NCI-H146 treated with DMSO at 0.1 percent for 48 hours (cell line): ENCODE data around the gene MAPT.

Experiments used
- DNase-seq: peaks from one replicate; lab custom pipeline; 2025; ENCODE audit not compliant: unreplicated experiment; lab: John Stamatoyannopoulos, UW

Gene MAPT

DNA sequence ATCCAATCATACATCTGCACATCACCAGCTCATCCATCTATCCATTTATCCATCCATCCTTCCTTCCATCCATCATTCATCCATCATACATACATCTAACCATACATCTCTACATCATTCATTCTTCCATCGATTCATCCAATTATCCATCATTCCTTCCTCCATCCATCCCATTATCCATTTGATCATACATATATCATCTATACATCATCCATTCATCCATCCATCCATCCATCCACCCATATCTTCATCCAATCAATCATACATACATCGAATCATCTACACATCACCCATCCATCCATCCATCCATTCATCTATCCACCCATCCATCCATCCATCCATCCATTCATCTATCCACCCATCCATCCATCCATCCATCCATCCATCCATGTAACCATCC, 75.4 kb downstream of the MAPT start:
- DNase-seq = no peak

DNA sequence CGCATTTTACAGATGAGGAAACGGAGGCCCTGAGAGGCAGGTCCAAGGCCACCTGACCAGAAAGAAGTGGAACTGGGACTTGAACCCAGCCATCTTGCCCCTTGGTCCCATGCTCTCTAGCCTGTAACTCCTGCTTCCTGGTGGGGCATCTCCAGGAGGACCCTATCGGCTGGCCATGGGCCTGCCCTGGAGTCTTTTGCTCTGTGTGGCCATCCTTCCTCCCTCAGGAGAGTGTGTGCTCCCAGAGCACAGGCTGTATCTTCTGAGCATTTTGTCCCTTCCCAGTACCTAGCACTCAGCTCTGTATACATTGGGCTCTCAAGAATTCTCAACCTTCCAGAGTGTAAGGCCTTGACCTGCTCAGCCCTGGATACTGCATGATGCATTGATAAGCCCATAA, 76.3 kb downstream of the MAPT start:
- no peak for DNase-seq

DNA sequence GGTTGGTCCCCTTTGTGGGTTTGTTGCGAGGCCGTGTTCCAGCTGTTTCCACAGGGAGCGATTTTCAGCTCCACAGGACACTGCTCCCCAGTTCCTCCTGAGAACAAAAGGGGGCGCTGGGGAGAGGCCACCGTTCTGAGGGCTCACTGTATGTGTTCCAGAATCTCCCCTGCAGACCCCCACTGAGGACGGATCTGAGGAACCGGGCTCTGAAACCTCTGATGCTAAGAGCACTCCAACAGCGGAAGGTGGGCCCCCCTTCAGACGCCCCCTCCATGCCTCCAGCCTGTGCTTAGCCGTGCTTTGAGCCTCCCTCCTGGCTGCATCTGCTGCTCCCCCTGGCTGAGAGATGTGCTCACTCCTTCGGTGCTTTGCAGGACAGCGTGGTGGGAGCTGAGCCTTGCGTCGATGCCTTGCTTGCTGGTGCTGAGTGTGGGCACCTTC, 77.4 kb downstream of the MAPT start:
- no peak for DNase-seq

DNA sequence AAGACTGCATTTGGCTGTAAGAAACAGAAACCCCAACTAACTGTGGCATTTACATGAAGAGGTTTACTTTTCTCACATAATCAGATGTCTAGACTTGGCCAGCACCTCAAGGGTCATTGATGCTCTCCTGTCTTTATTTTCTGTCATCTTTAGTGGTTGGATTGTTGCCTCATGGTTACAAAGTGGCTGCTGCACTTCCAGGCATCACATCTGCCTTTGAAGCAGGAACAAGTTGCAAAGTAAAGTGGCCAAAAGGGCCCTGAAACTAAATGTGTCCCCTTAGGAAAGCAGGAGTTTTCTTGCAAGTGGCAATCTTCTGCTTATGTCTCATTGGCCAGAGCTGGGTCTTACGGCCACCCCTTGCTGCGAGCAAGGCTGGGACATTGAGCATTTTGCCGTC, 78.2 kb downstream of the MAPT start:
- no peak for DNase-seq

DNA sequence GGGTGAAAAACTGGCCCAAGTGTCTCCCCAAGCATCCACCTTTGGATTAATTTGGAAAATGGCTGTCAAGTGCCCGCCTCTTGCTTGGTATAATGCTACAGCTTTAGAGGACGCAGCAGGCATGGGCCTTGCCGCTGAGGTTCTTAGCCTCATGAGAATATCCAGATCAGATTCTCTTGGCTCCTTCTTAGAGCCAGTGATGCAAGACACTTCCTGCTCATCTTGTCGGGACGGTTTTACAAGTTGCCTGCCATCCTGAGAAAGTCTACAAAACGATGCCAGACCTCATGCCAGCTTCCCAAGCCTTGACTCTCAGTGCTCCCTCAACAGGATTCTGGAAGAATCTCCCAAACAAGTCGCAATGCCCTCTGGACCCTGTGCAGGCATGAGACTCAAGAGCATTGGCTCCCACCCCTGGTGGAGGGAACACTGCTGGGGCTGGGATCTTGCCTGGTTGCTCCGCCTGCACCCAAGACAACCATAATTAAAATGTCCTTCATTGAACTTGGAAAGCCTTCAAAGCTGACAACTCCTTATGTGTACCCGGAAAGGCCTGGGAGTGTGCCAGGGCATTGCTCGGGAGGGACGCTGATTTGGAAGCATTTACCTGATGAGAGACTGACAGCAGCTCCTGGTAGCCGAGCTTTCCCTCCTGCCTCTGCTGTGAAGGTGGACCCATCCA, 78.9 kb downstream of the MAPT start:
- DNase-seq = no peak

DNA sequence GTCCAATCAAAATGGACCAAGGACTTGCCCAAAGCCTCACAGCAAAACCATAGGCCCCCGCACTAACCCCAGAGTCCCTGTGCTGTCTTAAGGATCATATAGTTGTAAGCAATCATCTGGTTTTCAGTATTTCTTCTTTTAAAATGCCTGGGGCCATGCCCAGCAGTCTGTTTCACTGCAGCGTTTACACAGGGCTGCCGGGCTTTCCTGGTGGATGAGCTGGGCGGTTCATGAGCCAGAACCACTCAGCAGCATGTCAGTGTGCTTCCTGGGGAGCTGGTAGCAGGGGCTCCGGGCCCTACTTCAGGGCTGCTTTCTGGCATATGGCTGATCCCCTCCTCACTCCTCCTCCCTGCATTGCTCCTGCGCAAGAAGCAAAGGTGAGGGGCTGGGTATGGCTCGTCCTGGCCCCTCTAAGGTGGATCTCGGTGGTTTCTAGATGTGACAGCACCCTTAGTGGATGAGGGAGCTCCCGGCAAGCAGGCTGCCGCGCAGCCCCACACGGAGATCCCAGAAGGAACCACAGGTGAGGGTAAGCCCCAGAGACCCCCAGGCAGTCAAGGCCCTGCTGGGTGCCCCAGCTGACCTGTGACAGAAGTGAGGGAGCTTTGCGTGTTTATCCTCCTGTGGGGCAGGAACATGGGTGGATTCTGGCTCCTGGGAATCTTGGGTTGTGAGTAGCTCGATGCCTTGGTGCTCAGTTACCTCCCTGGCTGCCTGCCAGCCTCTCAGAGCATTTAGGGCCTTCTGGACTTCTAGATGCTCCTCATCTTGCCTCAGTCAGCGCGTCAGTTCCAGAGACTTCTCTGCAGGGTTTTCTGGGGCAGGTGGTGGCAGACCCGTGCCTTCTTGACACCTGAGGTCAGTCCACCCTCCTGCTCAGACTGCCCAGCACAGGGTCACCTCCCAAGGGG, 79.8 kb downstream of the MAPT start:
- no peak for DNase-seq

DNA sequence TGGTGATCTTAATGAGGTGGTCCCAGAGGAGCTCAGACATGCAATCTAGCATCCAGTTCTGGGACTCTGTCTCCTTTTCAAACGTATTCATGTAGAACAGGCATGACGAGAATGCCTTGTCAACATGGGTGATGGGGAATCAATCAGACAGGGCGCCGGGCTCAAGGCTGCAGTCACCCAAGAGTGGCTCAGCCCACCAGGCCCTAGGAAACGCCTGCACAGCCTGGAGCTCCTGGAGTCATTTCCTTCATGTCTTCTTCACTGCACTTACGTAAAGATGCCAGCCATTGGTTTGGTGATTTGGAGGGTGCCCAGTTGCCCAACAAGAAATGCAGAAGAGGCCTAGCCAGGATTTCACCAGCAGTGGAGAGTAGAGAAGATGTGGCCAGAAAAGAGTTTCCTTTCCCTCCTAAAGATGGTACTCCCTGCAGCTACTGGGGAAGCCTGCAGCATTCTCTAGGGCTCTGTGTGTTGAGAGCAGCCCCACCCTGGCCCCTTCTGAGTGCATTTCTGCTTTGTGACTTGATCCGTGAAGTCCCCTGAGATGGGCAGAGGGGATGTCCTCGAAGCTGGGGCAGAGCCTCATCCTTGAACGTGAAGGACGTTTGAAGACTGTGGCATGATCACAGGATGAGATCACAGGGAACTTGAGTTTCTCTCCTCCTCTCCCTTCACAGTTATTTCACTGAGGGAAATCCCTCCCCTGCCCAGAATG, 80.7 kb downstream of the MAPT start:
- DNase-seq = no peak

DNA sequence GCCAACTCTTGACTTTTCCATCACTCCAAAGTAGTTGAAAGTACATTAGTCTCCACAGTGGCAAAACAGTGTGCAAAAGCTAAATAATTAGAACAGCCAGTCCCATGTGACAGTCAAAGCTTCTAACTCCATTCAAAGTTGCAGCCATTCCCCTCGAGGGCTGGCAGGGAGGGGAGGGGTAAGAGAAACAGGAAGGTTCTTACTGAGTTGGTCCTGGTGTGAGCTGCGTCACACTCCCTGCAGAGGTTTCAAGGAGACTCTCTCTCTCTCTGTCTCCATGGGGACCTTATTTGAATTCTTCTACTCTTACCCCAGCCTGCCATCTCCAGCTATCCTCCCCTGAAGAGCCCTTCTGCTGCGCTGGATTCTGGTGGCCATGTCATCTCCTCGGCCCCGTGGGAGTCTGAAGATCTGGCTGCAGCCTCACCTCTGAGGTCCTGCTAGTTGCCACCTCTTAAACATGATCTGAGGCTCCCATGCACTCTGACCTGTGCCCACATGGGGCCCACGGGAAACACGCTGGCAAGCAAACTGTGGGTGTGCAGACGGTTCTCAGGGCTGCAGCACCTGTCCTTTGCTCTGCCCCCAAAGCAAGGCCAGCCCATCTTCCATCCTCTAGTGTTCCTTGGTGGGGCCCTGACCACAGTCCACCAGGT, 81.4 kb downstream of the MAPT start:
- DNase-seq = no peak

DNA sequence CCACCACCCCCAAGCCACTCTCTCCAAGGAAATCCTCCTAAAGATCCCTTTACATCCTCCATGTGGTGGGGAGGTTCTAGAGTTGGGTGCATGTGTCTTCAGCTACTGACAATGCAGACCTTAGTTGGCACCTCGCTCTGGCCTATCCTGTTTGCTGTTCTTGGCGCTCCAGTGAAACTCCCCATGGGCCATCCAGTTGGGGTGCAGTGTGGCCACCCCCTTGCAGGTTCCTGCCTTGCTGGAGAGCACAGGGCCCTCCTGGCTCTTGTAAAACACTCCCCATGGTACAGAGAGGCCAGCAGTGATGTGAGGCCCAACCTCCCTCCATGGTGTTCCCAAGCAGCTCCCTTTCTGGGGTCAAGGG, 82.0 kb downstream of the MAPT start:
- no peak for DNase-seq

DNA sequence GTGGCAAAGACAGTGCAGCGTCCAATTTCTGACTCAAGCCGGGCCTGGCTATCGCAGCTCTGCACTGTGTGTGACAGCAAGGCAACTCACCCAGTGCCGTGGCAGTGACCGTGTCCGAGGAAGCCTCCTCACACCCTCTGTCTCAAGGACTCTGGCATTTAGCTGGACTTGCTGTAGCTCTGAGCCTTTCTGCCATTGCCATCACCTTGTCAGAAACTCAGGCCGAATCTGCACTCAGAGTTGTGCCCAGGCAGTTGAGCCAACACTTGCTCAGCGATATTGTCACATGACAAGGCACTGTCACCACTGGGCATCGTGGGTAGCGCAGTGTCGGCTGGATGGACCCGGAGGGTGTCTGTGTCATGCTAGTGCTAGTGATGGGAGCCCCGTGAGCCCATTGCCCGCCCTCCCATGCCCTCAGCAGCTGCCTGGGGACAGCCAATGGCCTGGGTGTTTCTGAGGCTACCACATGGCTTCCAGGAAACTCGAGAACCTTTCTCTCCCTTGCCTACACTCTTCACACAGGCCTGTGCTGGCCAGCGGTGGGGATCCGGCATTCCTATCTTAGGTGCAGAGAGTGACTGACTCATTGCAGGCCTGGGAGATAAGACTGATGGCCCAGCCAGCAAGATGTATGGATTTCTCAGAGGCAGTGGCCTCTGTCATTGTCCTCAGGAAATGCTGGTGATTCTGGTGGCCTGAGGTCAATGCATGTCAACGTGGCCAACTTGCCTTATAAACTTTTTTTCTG, 82.6 kb downstream of the MAPT start:
- no peak for DNase-seq

DNA sequence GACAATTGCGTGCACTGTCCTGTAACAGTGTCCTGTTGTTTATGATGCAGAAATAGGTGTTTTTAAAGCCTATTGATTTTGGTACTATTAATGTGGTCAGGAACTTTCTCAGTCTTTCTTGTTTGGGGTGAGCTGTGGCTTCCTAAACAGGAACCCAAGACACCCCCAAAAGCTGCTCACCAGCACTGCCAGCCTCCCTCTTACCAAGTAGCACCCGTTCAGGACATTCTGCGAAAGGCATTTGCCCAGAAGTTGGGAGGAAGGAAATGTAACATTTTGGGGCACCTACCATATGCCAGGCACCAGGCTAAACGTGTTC, 83.1 kb downstream of the MAPT start:
- no peak for DNase-seq

DNA sequence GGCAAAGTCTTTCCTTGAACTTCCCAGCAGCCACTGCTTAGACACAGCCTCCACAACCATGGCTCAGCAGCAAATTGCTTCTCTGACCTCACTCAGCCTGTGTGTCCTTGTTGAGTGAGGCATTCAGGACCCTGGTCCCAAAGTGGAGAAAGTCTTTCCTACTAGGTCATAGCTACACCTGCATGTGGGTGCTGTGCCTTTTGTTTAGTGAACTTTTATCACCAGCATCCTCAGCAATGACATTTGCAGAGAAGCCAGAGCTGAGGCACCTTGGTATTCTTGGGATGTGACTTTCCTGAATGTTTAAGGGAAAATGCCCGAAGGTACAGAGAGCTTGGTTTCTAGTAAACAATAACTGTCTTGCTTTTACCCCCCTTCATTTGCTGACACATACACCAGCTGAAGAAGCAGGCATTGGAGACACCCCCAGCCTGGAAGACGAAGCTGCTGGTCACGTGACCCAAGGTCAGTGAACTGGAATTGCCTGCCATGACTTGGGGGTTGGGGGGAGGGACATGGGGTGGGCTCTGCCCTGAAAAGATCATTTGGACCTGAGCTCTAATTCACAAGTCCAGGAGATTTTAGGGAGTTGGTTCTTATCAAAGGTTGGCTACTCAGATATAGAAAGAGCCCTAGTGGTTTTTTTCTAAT, 83.7 kb downstream of the MAPT start:
- no peak for DNase-seq

DNA sequence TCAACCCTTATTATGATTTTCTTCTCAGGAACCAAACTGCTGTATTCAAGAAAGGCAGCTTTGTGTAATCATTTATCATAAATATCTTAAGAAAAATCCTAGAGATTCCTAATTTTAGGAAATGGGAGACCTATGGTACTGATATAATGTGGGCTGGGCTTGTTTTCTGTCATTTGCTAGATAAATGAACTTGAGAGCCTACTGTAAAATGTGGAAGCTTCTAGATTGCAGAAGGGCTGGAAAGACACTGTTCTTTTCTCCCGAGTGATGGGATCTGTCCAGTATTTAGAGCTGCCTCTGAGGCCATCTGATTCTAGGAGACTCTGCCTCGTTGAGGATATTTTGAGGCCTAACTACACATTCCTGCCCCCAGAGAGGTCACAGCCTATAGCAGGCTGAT, 84.8 kb downstream of the MAPT start:
- DNase-seq = no peak

DNA sequence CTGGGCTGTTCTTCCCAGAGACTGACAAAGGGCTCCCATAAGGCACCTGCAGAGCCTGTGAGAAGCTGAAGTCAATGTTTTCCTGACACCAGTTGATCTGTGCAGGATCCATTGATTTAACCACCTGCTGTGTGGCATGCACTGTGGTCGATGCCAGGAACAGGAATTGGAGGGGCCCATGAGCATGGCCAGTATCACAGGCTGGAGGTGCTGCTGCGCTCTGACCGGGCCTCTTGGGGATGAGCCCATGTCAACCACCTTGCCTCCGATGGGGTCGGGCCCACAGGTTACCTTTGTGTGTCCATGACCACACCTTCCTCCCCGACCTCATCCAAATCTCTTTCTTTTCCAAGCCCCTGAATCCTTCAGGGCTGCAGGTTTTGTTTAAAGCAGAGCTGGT, 86.5 kb downstream of the MAPT start:
- DNase-seq = no peak

DNA sequence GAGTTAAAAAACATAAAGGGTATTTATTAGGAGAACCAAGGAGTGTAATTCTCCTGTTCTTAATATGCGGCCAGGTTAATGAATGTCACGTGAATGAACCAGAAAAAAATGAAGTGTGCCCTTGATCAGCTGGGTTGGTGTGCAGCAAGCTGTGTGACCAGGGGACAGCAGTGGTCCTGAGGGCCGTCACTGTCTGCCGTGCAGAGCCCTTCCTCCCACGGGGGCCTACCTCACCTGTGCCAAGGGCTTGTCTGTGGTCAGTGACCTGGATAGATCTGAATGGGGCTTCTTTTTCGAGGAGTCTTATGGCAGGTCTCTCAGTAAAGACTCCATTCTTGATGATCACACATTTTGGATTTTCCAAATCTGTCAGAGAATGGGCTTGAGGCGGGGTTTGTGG, 87.0 kb downstream of the MAPT start:
- no peak for DNase-seq

DNA sequence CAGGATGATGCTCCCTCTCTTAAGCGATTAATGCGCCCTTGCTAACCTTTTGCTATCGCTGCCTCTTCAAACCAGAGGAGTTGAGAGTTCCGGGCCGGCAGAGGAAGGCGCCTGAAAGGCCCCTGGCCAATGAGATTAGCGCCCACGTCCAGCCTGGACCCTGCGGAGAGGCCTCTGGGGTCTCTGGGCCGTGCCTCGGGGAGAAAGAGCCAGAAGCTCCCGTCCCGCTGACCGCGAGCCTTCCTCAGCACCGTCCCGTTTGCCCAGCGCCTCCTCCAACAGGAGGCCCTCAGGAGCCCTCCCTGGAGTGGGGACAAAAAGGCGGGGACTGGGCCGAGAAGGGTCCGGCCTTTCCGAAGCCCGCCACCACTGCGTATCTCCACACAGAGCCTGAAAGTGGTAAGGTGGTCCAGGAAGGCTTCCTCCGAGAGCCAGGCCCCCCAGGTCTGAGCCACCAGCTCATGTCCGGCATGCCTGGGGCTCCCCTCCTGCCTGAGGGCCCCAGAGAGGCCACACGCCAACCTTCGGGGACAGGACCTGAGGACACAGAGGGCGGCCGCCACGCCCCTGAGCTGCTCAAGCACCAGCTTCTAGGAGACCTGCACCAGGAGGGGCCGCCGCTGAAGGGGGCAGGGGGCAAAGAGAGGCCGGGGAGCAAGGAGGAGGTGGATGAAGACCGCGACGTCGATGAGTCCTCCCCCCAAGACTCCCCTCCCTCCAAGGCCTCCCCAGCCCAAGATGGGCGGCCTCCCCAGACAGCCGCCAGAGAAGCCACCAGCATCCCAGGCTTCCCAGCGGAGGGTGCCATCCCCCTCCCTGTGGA, 88.6 kb downstream of the MAPT start:
- DNase-seq = no peak

DNA sequence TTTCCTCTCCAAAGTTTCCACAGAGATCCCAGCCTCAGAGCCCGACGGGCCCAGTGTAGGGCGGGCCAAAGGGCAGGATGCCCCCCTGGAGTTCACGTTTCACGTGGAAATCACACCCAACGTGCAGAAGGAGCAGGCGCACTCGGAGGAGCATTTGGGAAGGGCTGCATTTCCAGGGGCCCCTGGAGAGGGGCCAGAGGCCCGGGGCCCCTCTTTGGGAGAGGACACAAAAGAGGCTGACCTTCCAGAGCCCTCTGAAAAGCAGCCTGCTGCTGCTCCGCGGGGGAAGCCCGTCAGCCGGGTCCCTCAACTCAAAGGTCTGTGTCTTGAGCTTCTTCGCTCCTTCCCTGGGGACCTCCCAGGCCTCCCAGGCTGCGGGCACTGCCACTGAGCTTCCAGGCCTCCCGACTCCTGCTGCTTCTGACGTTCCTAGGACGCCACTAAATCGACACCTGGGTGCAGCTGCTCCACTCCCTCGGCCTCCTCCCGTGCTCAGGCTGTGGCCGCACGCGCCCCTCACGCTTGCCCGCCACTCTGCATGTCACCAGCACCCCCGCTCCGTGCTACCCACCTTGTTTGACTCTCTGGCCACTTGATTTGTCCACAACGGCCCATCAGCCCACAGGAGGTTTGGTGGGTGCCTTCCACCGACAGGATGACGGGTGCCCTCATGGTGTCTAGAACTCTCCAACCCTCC, 89.4 kb downstream of the MAPT start:
- DNase-seq = no peak

DNA sequence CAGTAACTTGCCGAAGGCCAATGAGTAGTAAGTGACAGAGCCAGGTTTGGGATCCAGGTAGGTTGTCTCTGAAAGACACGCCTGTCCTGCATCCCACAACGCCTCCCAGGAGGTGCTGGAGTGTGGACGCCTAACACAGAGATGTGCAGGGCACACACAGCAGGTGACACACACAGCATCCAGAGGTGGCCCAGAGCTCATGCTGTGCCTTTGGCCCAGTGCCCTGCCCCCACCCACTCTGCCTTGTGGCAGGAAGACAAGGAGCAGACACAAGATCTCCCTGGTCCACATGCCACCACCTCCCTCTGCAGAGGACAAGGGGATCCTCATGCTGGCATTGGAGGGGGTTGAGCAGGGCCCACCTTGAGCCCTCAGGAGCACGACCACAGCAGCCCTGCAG, 90.0 kb downstream of the MAPT start:
- no peak for DNase-seq

DNA sequence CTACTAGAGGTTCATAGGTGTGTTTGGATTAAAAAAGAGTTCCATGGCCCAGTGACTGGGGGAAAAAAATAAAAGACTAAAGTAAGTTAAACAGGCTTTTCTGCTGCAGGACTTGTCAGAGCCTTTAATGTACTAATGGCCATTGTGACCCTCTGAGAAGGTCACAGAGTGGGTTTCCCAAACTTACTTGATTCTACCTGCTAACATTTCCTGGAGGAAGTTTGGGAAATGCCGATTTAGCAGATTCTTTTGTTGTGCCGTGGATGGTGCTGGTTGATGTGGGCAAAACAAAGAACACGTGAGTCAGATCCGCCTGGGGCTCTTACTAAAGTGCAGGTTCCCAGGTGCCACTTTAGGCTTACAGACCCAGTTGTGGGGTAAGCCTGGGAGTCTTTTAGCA, 91.1 kb downstream of the MAPT start:
- DNase-seq = no peak
